K562 (cell line): ENCODE measurements around the gene PKD1L1. TPM values are rescaled to one million over a fixed set of nuclear protein-coding genes. Genes with fewer than 3 reads are reported as not detected.

Experiments used
- BMI1 ChIP-seq: fragments of 150-350 bp; IDR thresholded peaks from 2 replicates; pipeline ENCODE4 v1.6.1; 2014; ENCODE audit warnings: low read length
- BRF2 ChIP-seq: IDR thresholded peaks from 3 replicates; pipeline ENCODE4 v1.6.1; 2011; ENCODE audit warnings: borderline replicate concordance, mild to moderate bottlenecking; ENCODE audit not compliant: insufficient read length, insufficient read depth
- DIDO1 ChIP-seq: fragments of 450-650 bp; IDR thresholded peaks from 2 replicates; pipeline ENCODE4 v1.6.1; 2016; ENCODE audit warnings: low read depth, missing biosample characterization, missing genetic modification characterization
- KDM5B ChIP-seq: fragments of 200-600 bp; sonication (generic); IDR thresholded peaks from 2 replicates; pipeline ENCODE4 v1.6.1; 2012; ENCODE audit warnings: low read depth, mild to moderate bottlenecking, moderate library complexity, low read length, control low read depth, inconsistent platforms; ENCODE audit not compliant: insufficient replicate concordance
- NCOA6 ChIP-seq: fragments of 450-650 bp; IDR thresholded peaks from 2 replicates; pipeline ENCODE4 v1.6.1; 2017; ENCODE audit warnings: mild to moderate bottlenecking
- NFE2L1 ChIP-seq: fragments of 450-650 bp; IDR thresholded peaks from 2 replicates; pipeline ENCODE4 v1.6.1; 2016; ENCODE audit warnings: missing genetic modification characterization, low read depth, mild to moderate bottlenecking, missing compliant biosample characterization, moderate library complexity, borderline replicate concordance
- SAFB2 ChIP-seq: fragments of 200-400 bp; formaldehyde crosslinking; IDR thresholded peaks from 2 replicates; pipeline ENCODE4 v1.6.1; 2018; ENCODE audit warnings: borderline replicate concordance, low read length, low read depth, moderate library complexity; ENCODE audit not compliant: severe bottlenecking
- SMARCA5 ChIP-seq: fragments of 450-650 bp; IDR thresholded peaks from 2 replicates; pipeline ENCODE4 v1.6.1; 2016
- UBTF ChIP-seq, 2 experiments: IDR thresholded peaks; 2 replicates each; pipeline ENCODE4 v1.6.1; 2012; ENCODE audit warnings: improper control_type of control experiment in 2 of 2, low read depth in 2 of 2, low read length in 2 of 2, borderline replicate concordance in 1 of 2
- ZBTB34 ChIP-seq: fragments of 250-450 bp; sonication (Bioruptor Pico); IDR thresholded peaks from 2 replicates; pipeline ENCODE4 v1.8.0; 2021; ENCODE audit warnings: mild to moderate bottlenecking, moderate library complexity
- ZNF407 ChIP-seq: fragments of 450-650 bp; IDR thresholded peaks from 2 replicates; pipeline ENCODE4 v1.6.1; 2016; ENCODE audit warnings: low read depth
- polyA plus RNA-seq, 8 experiments: library from polyadenylated mRNA; depleted of rRNA in 4 of 8; stranded (reverse) in 5 of 8; unstranded in 3 of 8; fragments of >200 nt; fragmentation: Nextera tagmentation in 2 of 8; fragmentation: Illumina TruSeq in 1 of 8; extraction: Ambion mirVana in 2 of 8; extraction: Trizol in 1 of 8; gene quantifications; 2 replicates each; pipeline versions ENCODE4 v1.2.1 to v1.2.3, GENCODE V29; 2011 to 2014; ENCODE audit warnings: inconsistent platforms in 1 of 8, missing spikeins in 1 of 8
- total RNA-seq, 7 experiments: library from RNA; depleted of rRNA in 6 of 7; stranded (reverse); fragments of >200 nt in 6 of 7; fragmentation: Illumina TruSeq in 2 of 7; extraction: Trizol in 2 of 7; gene quantifications; 2 replicates each; pipeline versions ENCODE4 v1.2.1 to v1.2.3, GENCODE V29; 2011 to 2021; ENCODE audit warnings: low replicate concordance in 1 of 7

PKD1L1 gene
- total and polyA plus RNA-seq, 9 of the 15 experiments (the other 6 are each of a cell fraction or from before 2014, with no cell fraction given): 0.01 to 0.02 TPM; not detected in 7

GRCh38 chr7:47897831-47898230 lies 50.4 kb downstream of the PKD1L1 start (continued):
- TF ChIP-seq UBTF (IDR thresholded peaks at IDR 0.05; ENCODE audit: borderline replicate concordance in 1 of 2, low read depth in 2 of 2, low read length in 2 of 2): no peak
- no peak for TF ChIP-seq SMARCA5
- no peak for TF ChIP-seq NFE2L1 (tag)
- TF ChIP-seq BMI1: no peak
- TF ChIP-seq KDM5B: no peak
- no peak for TF ChIP-seq DIDO1 (tag)
- TF ChIP-seq SAFB2: no peak
- no peak for TF ChIP-seq NCOA6
- no peak for TF ChIP-seq ZNF407
- TF ChIP-seq ZBTB34 (CRISPR knock-in tag): no peak
- TF ChIP-seq BRF2: no peak
